Fibroblast of mammary gland (primary cell): ENCODE data around the gene IMPACT.

ENCODE experiments used
- DNase-seq: peaks from one replicate; pipeline ENCODE4 v3.0.0-alpha.2; 2010; ENCODE audit warnings: low read depth
- H3K4me3 ChIP-seq: 2 replicates; pipeline ENCODE4 v1.5.1; 2011; ENCODE audit warnings: low read depth, mild to moderate bottlenecking, low read length, moderate library complexity; ENCODE audit not compliant: control insufficient read depth
- CTCF ChIP-seq: conservative IDR thresholded peaks from 2 replicates; pipeline ENCODE4 v1.5.1; 2011; ENCODE audit warnings: low read depth, low read length, inconsistent platforms; ENCODE audit not compliant: control insufficient read depth, insufficient read depth

Gene IMPACT

GRCh38 chr18:24497031-24497754 lies 70.7 kb downstream of the IMPACT start:
- DNase-seq, result peak; percentile 68
- no peak overlapping the region for H3K4me3 ChIP-seq
- TF ChIP-seq CTCF, result no peak

DNA sequence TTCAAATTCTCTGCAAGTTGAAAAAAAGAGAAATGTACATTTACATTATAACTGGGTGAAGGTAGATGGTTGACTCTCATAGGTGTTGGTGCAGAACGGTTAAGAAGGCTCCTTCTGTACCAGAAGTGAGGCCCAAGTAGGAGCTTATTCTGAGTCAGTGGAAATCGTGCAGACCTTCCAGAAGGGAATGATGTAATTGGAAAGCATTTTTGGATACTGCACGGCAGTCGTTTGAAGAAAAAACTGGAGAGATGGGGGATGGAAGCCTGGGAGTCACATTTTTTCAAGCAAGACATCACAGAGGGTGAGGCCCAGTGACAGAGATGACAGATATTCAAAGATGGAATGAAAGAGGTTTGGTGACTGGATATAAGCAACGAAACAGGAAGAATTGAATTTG lies 73.3 kb downstream of the IMPACT start:
- peak; percentile 38 for DNase-seq
- H3K4me3 ChIP-seq, result no peak overlapping the region
- no peak for TF ChIP-seq CTCF

GRCh38 chr18:24500217-24500616 lies 73.7 kb downstream of the IMPACT start:
- no peak for DNase-seq
- no peak for TF ChIP-seq CTCF
- H3K4me3 ChIP-seq, result no peak overlapping the region

- peak; percentile 17 for DNase-seq
- H3K4me3 ChIP-seq, result no peak overlapping the region
- TF ChIP-seq CTCF, result no peak
Observed at GRCh38 chr18:24500766-24501165, 74.3 kb downstream of the IMPACT start.

DNA sequence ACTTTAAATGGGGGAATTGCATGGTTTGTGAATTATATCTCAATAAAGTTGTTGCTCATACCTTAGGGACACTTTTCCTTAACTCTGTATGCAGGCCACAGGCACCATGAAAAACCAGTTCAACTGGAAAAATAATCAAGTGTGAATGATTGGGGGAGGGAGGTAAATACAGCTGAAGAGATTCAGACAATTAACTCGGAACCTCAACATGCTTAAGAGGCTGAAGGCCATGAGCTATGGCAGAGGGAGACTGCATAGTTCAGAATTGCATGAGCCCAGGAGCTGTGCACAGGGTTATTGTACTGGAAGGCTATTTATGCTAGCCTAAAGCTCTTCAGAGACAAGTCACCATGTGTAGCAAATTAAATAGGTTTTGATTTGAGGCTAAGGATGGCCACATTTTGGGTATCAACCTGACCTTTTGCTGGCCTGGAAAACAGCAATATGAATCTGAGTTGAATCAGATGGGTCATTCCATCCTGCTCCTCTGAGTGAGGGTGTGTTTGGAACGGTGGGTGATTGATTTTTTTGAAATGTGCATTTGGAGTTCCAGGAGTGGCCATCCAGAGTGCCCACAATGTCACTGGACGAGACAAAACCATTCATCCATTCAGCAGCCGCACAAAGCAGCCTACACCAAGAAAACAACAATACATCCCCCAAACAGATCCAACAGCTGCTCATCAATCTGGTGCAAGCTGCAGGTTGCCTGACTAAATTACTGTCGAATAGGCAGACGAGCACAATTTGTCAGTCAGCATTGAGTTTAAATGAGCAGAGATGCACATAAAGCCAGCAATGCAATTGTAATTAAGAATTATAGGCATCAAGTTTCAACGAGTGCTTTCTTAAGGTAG lies 76.4 kb downstream of the IMPACT start:
- no peak overlapping the region for H3K4me3 ChIP-seq
- no peak for TF ChIP-seq CTCF
- no peak for DNase-seq
